HepG2 (cell line): ENCODE data around the gene FETUB. TPM values are rescaled to one million over a fixed set of nuclear protein-coding genes. Genes with fewer than 3 reads are reported as not detected.

Experiments
- ADNP ChIP-seq: sonication (generic); formaldehyde crosslinking; IDR thresholded peaks from 2 replicates; pipeline ENCODE4 v1.4.0; 2020; ENCODE audit warnings: missing genetic modification reagents
- ASH2L ChIP-seq: fragments of 300-600, 200-600 bp; sonication (generic); IDR thresholded peaks from 2 replicates; pipeline ENCODE4 v1.7.0; 2017; ENCODE audit warnings: low read depth, mild to moderate bottlenecking, moderate library complexity, mixed read lengths, low read length; ENCODE audit not compliant: insufficient read length
- BHLHE40 ChIP-seq: IDR thresholded peaks from 2 replicates; pipeline ENCODE4 v1.6.1; 2011; ENCODE audit warnings: low read length, improper control_type of control experiment
- CHD2 ChIP-seq: IDR thresholded peaks from 2 replicates; pipeline ENCODE4 v1.6.1; 2011; ENCODE audit warnings: low read depth, low read length, improper control_type of control experiment
- GTF3A ChIP-seq: sonication (generic); formaldehyde crosslinking; conservative IDR thresholded peaks from 2 replicates; pipeline ENCODE4 v1.4.0; 2020; ENCODE audit warnings: mild to moderate bottlenecking, missing genetic modification reagents
- JUND ChIP-seq: sonication (generic); formaldehyde crosslinking; IDR thresholded peaks from 2 replicates; pipeline ENCODE4 v1.8.0; 2022; ENCODE audit warnings: mild to moderate bottlenecking, missing genetic modification reagents
- KAT8 ChIP-seq: IDR thresholded peaks from 2 replicates; pipeline ENCODE4 v1.6.1; 2016; ENCODE audit warnings: missing genetic modification reagents, missing compliant biosample characterization
- KDM4B ChIP-seq: sonication (generic); formaldehyde crosslinking; IDR thresholded peaks from 2 replicates; pipeline ENCODE4 v1.4.0; 2020; ENCODE audit warnings: missing genetic modification reagents
- NBN ChIP-seq: fragments of 450-650 bp; conservative IDR thresholded peaks from 2 replicates; pipeline ENCODE4 v1.6.1; 2017
- PCBP2 ChIP-seq: fragments of 200-400 bp; formaldehyde crosslinking; optimal IDR thresholded peaks from 2 replicates; pipeline ENCODE3; 2018; ENCODE audit warnings: low read length, low read depth; ENCODE audit not compliant: poor library complexity, severe bottlenecking
- RBM39 ChIP-seq: fragments of 200-400 bp; formaldehyde crosslinking; IDR thresholded peaks from one replicate; pipeline ENCODE4 v1.6.1; 2018; ENCODE audit warnings: antibody characterized with exemption, mild to moderate bottlenecking, low read depth, low read length; ENCODE audit not compliant: poor library complexity, severe bottlenecking
- RCOR2 ChIP-seq: IDR thresholded peaks from 2 replicates; pipeline ENCODE4 v1.6.1; 2016; ENCODE audit warnings: missing biosample characterization, missing genetic modification reagents
- RFX5 ChIP-seq: IDR thresholded peaks from 2 replicates; pipeline ENCODE4 v1.6.1; 2011; ENCODE audit warnings: low read depth, low read length, improper control_type of control experiment
- SIN3A ChIP-seq: IDR thresholded peaks from 2 replicates; pipeline ENCODE4 v1.6.1; 2011; ENCODE audit warnings: low read depth, mild to moderate bottlenecking, control low read depth, low read length, borderline replicate concordance
- ZMYM4 ChIP-seq: sonication (generic); formaldehyde crosslinking; IDR thresholded peaks from 2 replicates; pipeline ENCODE4 v1.8.1; 2023; ENCODE audit warnings: mild to moderate bottlenecking, missing genetic modification reagents
- ZNF24 ChIP-seq: fragments of 450-650 bp; IDR thresholded peaks from 2 replicates; pipeline ENCODE4 v1.6.1; 2017; ENCODE audit warnings: antibody characterized with exemption, mild to moderate bottlenecking
- ZNF331 ChIP-seq: sonication (generic); formaldehyde crosslinking; IDR thresholded peaks from 2 replicates; pipeline ENCODE4 v1.4.0; 2020; ENCODE audit warnings: missing genetic modification reagents
- ZNF484 ChIP-seq: sonication (generic); formaldehyde crosslinking; IDR thresholded peaks from 2 replicates; pipeline ENCODE4 v1.5.1; 2020; ENCODE audit warnings: mild to moderate bottlenecking, low read depth, missing genetic modification reagents, borderline replicate concordance
- ZNF563 ChIP-seq: sonication (generic); formaldehyde crosslinking; IDR thresholded peaks from 2 replicates; pipeline ENCODE4 v1.8.0; 2022; ENCODE audit warnings: mild to moderate bottlenecking, moderate library complexity, missing genetic modification reagents
- polyA plus RNA-seq, 8 experiments: library from polyadenylated mRNA; depleted of rRNA in 3 of 8; stranded (reverse) in 7 of 8; unstranded in 1 of 8; fragments of >200 nt; fragmentation: Illumina TruSeq in 4 of 8; extraction: Trizol in 4 of 8; gene quantifications; 2 replicates each; pipeline versions ENCODE4 v1.2.1 to v1.2.3, GENCODE V29; 2011 to 2016; ENCODE audit warnings: low read depth in 4 of 8, missing spikeins in 1 of 8, mixed read lengths in 1 of 8; ENCODE audit not compliant: insufficient read depth in 1 of 8
- total RNA-seq, 5 experiments: library from RNA; depleted of rRNA; stranded (reverse); fragments of >200 nt; fragmentation: Illumina TruSeq; extraction: Trizol; gene quantifications; 2 replicates each; pipeline ENCODE4 v1.2.3, GENCODE V29; 2016; ENCODE audit warnings: low read depth in 1 of 5
- TF ChIP-seq, protein P1 (sequence below): sonication (generic); formaldehyde crosslinking; IDR thresholded peaks from 2 replicates; pipeline ENCODE4 v1.4.0; 2020; ENCODE audit warnings: missing genetic modification reagents, borderline replicate concordance
- TF ChIP-seq, protein P2 (sequence below): sonication (generic); formaldehyde crosslinking; IDR thresholded peaks from 2 replicates; pipeline ENCODE4 v1.8.0; 2022; ENCODE audit warnings: missing genetic modification reagents, mild to moderate bottlenecking, inconsistent platforms, borderline replicate concordance
- TF ChIP-seq, protein P3 (sequence below): sonication (generic); formaldehyde crosslinking; IDR thresholded peaks from 2 replicates; pipeline ENCODE4 v1.5.0; 2020; ENCODE audit warnings: missing genetic modification reagents, mild to moderate bottlenecking, borderline replicate concordance

Gene FETUB
- total and polyA plus RNA-seq, 2 of the 13 experiments (the other 11 are each of a cell fraction or from before 2014, with no cell fraction given): 2.1 to 4.4 TPM

DNA sequence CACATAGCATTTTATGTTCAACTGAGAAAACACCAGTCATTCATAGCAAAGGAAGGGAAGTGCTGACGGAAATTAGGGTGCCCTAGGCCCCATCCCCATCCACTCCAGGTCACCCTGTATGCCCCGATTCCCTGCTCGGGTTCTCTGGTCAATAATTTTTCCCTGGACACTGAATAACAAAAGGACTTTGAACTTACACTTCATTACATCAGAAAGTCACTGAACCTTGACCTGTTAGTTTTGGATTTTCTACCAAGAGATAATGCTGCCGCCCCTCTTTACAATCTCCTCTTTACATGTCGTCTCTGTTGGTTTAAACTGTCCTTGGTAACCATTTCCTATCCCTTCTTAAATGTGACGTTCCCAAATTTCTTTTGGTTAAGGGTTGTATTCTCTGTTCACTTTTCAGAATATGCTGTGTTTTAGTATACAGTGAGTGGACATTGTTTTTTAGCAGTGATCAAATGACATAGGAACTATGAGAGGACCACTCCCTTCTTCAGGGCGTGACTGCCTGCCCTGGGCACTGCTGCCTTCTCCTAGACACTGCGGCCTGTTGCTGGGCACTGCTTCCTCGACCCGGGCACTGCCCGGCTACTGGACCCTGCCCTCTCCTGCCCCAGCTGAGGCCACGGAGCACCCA is 40.9 kb upstream of the FETUB start (continued):
- TF ChIP-seq ADNP (no peak), RFX5 (no peak), CHD2 (no peak), ZNF484 (CRISPR knock-in tag) (no peak), KAT8 (CRISPR knock-in tag) (peak; percentile 70; the same call in 1 of the 2 replicates), ZNF331 (CRISPR knock-in tag) (peak; percentile 73), RBM39 (no peak), JUND (no peak), ZNF24 (0 out of 2 replicates have a peak, but pooled peaks have one; percentile 45), KDM4B (CRISPR knock-in tag) (0 out of 2 replicates have a peak, but pooled peaks have one; percentile 49), BHLHE40 (no peak), ZMYM4 (CRISPR knock-in tag) (peak; percentile 66; the same call in 1 of the 2 replicates), SIN3A (no peak), PCBP2 (no peak), NBN (no peak), GTF3A (CRISPR knock-in tag) (no peak), ASH2L (peak; percentile 90), RCOR2 (CRISPR knock-in tag) (peak; percentile 77; the same call in 1 of the 2 replicates), ZNF563 (no peak)
- TF ChIP-seq, protein P1, sequence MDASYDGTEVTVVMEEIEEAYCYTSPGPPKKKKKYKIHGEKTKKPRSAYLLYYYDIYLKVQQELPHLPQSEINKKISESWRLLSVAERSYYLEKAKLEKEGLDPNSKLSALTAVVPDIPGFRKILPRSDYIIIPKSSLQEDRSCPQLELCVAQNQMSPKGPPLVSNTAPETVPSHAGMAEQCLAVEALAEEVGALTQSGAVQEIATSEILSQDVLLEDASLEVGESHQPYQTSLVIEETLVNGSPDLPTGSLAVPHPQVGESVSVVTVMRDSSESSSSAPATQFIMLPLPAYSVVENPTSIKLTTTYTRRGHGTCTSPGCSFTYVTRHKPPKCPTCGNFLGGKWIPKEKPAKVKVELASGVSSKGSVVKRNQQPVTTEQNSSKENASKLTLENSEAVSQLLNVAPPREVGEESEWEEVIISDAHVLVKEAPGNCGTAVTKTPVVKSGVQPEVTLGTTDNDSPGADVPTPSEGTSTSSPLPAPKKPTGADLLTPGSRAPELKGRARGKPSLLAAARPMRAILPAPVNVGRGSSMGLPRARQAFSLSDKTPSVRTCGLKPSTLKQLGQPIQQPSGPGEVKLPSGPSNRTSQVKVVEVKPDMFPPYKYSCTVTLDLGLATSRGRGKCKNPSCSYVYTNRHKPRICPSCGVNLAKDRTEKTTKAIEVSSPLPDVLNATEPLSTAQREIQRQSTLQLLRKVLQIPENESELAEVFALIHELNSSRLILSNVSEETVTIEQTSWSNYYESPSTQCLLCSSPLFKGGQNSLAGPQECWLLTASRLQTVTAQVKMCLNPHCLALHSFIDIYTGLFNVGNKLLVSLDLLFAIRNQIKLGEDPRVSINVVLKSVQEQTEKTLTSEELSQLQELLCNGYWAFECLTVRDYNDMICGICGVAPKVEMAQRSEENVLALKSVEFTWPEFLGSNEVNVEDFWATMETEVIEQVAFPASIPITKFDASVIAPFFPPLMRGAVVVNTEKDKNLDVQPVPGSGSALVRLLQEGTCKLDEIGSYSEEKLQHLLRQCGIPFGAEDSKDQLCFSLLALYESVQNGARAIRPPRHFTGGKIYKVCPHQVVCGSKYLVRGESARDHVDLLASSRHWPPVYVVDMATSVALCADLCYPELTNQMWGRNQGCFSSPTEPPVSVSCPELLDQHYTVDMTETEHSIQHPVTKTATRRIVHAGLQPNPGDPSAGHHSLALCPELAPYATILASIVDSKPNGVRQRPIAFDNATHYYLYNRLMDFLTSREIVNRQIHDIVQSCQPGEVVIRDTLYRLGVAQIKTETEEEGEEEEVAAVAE (CRISPR knock-in tag): no peak; the same call in 1 of the 2 replicates
- TF ChIP-seq, protein P2, sequence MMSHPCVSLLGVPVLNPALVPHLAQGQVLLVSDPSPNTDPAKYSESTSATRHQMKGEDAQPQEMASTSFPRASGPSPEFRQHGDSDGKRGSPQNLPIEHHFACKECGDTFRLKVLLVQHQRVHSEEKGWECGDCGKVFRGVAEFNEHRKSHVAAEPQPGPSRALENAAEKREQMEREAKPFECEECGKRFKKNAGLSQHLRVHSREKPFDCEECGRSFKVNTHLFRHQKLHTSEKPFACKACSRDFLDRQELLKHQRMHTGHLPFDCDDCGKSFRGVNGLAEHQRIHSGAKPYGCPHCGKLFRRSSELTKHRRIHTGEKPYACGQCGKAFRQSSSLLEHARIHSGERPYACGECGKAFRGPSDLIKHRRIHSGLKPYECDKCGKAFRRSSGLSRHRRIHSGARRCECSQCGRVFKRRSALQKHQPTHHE (CRISPR knock-in tag): no peak; the same call in 1 of the 2 replicates
- TF ChIP-seq, protein P3, sequence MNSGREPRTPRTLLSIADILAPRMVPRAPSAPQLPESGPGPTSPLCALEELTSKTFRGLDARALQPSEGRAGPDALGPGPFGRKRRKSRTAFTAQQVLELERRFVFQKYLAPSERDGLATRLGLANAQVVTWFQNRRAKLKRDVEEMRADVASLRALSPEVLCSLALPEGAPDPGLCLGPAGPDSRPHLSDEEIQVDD (CRISPR knock-in tag): no peak
